Right ventricle myocardium inferior (tissue), 1 donor: ENCODE measurements around the gene MKI67. TPM values are rescaled to one million over a fixed set of nuclear protein-coding genes. Genes with fewer than 3 reads are reported as not detected.
"Not testable (repeated sequence)": the region's sequence is repeated elsewhere in the genome, so short reads cannot be mapped to it uniquely, and the experiment has no call there.

Experiments
- ATAC-seq: fragments of 200-7000 bp; cut with Tn5 transposase; one replicate; pipeline ENCODE4 v1.9.1; 2020; ENCODE audit warnings: mild to moderate bottlenecking, moderate library complexity
- DNase-seq: peaks from one replicate; pipeline ENCODE4 v3.0.0; 2021; ENCODE audit errors: missing footprints
- intact Hi-C: fragments of 100-400 bp; cut with DNase I; formaldehyde crosslinking; loops from one replicate; pipeline ENCODE4 v1.11.0; 2022
- long read RNA-seq: library from polyadenylated mRNA; unstranded; transcript quantifications from one replicate; pipeline ENCODE4 v2.0.0, GENCODE V29; 2021
- total RNA-seq: library from RNA; stranded (reverse); fragmentation: NEBNext Ultra II Directional; extraction: Animal tissue kit (Norgen Biotek cat#: 25700); gene quantifications from one replicate; pipeline ENCODE4 v1.2.1, GENCODE V29; 2021
- donor health status: DM: no; HTN: yes; CAD: no; lungs with severe emphysema.

Gene MKI67, protein sequence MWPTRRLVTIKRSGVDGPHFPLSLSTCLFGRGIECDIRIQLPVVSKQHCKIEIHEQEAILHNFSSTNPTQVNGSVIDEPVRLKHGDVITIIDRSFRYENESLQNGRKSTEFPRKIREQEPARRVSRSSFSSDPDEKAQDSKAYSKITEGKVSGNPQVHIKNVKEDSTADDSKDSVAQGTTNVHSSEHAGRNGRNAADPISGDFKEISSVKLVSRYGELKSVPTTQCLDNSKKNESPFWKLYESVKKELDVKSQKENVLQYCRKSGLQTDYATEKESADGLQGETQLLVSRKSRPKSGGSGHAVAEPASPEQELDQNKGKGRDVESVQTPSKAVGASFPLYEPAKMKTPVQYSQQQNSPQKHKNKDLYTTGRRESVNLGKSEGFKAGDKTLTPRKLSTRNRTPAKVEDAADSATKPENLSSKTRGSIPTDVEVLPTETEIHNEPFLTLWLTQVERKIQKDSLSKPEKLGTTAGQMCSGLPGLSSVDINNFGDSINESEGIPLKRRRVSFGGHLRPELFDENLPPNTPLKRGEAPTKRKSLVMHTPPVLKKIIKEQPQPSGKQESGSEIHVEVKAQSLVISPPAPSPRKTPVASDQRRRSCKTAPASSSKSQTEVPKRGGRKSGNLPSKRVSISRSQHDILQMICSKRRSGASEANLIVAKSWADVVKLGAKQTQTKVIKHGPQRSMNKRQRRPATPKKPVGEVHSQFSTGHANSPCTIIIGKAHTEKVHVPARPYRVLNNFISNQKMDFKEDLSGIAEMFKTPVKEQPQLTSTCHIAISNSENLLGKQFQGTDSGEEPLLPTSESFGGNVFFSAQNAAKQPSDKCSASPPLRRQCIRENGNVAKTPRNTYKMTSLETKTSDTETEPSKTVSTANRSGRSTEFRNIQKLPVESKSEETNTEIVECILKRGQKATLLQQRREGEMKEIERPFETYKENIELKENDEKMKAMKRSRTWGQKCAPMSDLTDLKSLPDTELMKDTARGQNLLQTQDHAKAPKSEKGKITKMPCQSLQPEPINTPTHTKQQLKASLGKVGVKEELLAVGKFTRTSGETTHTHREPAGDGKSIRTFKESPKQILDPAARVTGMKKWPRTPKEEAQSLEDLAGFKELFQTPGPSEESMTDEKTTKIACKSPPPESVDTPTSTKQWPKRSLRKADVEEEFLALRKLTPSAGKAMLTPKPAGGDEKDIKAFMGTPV (N-terminal part only)
- 2.1 TPM for total RNA-seq
- long read RNA-seq, result 0 reads

DNA sequence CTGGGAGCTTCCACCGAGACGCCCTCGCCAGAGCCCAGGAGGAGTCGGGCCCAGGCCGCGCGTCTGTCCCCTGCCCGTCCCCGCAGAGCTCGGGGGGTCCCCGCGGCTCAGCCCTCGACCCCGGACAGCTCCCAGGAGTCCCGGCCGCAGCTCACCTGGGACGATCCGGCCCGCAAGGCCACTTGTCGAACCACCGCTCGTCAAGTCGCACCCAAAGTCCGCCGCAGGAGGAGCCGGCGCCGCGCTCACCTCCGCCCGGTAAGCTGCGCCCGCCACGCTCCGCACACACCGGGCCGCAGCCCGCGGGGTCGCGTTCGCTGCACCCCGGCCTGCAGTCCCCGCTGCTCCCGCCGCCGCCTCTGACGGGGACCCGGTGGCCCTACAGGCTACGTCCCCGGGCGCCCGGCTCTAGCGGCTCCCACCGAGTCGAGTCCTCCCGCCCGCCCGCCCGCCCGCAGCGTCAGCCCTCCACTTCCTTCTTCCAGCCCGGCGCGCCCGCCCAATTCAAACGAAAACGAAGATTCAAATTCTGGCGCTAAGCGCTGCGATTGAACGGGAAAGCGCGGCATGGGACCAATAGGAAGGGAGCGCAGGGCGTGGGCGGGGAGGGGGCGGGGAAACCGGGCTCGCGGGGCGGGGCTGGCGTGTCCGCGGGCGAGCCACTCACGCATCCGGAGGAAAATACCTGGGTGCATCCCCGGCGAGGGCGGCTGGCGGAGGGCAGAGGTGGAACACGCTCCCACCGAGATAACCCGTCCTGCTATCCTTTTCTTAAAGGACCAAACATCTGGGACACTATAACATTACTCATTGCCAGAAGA is at the start of gene MKI67:
Gene MKI67 (minus strand): TSS at position 480 of the 821 bp plus-strand sequence. CDS start 756 bp downstream, outside the sequence.
- peak; percentile 95 for ATAC-seq
- peak; percentile 94 for DNase-seq
- intact Hi-C loops, result no loop called here

DNA sequence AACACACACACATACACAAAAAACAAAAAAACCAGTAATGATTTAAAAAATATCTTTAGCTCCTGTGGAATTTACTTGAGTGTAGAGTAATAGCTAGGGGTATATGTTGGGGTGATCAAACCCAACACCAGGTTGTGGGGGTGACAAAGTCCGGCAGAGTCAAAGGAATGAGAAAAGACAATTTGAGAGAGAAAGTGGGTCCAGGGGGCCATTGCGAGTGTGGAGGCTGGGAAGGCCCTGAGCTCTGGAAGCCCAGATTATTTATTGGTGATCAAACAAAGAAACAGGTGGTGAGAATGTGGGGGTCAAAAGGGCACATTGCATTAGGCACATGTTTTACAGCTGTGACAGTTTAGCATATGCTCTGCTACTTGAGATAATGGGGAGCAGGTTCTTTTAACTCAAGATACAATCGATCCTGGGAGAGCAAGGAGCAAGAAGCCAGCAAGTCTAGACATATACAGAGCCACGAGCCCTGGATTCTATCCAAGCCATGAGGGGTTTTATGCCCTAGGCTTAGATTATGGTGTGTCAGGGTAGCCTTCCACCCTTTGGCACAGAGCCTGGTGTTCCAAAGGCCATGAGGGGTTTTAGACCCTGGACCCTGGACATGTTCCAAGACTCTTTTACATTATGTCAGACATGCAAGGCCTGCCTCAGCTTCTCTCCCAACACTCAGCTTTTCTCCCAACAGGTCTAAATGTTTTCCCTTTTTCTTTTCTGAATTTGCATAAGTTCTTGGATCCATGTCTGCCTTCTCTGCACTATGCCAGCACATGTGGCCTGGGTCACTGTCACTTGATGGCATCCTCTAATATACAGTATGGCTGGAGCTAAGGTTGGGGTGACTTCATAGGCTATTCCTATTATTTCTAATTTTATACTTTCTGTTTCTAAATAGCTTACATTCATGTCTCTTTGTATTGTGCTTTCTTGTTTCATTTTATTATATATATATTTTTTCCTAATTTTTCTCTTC is 48.6 kb upstream of the MKI67 start:
- DNase-seq (no peak), ATAC-seq (no peak)
- intact Hi-C loops, result no loop called here

DNA sequence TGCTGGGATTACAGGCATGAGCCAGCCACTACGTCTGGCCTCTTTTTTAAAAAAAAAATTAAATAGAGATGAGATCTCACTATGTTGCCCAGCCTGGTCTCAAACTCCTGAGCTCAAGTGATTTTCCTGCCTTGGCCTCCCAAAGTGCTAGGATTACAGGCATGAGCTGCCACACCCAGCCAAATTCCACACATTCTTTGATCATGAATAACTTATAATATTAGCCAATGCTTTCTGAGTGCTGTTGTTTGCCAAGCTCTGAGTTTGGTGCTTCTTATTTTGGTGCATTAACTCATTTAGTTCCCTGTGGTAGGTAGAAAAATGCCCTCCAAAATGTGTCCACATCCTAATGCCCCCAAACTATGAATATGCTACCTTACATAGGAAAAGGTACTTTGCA is 47.2 kb upstream of the MKI67 start:
- DNase-seq (no peak), ATAC-seq (no peak)

DNA sequence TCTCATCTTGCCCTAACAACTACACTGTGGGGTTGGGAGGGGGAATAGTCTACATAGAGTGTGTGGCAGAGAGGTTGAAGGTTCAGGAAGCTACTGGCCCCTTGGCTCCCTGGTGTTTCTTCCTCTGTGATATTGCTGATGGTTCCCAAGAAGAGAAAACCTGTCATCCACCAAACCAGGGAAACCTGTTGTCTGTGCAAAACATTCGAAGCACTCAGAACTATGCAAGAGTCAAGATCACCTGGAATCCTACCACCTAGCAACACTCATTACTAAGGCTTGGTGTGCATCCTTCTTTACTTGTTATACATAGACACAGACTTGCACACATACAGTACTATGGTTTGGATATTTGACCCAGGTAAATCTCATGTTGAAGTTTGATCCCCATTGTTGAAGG is 46.5 kb upstream of the MKI67 start:
- intact Hi-C loops, result no loop called here
- ATAC-seq (no peak), DNase-seq (no peak)

More for the DNA sequence above, 47.2 kb upstream of the MKI67 start:
- intact Hi-C loops, result no loop called here

DNA sequence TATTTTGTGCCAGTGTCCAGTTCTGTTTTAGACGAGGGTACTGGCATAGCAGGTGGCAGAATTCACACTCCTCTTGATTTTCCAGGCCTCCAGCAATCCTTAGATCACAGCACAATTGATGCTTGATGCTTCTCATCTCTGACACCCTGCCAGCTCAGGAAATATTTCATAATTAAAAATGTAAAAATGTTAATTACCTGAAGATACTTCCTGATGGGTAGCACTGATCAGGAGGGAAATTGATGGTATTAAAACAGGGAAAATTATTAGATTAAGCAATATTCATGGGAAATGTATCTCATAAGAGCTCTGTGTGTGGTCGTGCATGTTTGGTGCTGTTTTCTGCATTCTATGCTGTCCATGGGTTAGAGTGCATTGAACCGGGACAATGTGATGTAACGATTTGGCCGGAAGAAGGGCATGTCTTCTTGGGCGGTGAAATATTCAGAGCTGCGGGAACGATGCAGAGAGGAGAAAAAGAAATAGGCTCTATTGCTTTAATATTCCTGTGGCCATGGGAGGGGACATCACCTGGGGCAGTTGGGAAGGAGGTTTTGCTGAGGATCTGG is 43.7 kb upstream of the MKI67 start:
- DNase-seq (no peak), ATAC-seq (no peak)
- intact Hi-C loops, result no loop called here

DNA sequence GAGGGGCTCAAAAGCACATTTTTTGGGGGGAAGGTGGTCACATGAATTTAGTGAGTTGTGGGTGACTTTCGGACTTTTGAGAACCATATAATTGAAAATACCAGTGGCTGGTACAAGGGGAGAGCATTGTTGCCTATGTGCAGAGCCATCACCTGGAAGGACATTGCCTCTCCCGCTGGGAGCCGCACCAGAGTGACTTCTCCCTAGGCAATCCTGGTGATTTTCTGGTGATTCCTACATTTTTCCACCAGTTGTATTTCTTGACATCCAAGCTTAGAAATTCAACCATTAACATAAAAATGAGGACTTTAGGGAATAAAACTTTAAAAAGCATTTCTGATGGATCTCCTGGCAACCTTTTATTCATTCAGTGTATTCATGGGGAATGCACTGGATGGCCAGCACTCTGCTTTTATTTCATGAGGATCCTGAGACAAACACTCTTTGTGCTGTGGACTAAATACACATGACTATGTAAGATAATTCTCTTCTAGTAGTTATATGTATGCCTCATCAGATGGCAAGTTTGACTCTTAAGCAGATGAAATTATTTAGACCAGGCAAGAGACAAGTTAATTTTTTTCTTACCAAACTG is 41.8 kb upstream of the MKI67 start:
- DNase-seq, result no peak
- ATAC-seq, result no peak
- intact Hi-C loops, result no loop called here

DNA sequence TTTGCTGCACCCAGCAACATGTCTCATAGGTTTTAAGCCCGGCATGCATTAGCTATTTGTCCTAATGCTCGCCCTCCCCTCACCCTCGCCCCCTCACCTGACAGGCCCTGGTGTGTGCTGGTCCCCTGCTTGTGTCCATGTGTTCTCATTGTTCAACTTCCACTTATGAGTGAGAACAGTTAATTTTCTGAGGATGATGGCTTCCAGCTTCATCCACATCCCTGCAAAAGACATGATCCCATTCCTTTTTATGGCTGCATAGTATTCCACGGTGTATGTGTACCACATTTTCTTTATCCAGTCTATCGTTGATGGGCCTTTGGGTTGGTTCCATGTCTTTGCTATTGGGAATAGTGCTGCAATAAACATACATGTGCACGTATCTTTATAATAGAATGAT is 40.9 kb upstream of the MKI67 start:
- intact Hi-C loops, DNase-seq, ATAC-seq: not testable (repeated sequence)

DNA sequence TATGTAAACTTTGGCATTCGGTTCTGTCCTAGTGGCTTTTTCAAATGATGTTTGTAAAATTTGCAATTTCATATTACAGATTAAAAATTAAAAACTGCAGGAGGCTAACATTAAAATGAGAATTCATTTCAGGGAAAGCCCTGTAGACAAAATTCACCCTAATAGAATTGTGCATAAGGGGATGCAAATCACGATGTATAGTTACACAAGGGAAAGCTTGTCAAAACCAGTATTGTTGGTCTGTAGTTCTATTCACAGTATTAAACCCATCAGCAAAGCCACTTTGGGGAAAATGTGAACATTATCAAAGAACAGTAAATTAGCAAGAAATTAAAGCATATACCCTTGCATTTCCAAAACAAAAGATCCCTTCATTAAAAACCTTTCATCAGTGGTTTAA is 39.9 kb upstream of the MKI67 start:
- ATAC-seq (no peak), DNase-seq (no peak)
- intact Hi-C loops, result no loop called here

DNA sequence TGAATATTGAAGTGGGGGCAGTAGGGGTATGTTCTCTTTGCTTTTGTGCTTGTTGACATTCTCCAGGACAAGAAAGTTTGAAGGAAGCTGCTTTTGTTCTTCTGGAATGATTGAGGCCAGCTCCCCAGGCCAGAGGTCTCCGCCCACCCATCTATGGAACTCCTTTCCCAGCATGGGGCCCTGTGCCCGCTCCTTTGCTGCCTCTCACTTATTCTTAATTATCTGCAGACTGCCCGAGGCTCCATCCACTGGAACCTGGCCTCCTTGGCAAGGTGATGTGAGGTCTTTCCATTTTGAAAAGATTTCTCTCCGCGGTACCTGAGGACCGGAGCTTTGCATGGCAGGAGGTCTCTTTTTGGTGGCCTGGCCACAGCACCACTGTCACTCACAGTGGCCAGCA is 39.3 kb upstream of the MKI67 start:
- intact Hi-C loops, result no loop called here
- ATAC-seq (no peak), DNase-seq (no peak)

DNA sequence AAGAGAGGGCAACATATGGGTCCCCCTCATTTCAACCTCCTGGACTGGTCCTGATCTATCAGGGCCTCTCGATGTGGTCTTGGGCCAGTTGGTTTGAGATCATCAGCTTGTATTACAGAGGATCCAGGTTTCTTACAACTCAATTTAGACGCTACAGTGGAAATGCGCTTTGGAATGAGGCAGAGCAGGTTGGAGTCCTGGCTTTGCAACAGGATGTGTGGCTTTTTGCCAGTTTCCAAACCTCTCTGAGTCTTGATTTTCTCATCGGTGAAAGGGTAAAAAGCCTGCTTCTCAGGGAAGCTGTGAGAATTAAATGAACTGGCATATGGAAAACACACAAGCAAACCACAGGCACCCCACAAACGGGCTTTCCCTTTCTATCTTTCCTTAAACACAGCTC is 37.5 kb upstream of the MKI67 start:
- DNase-seq (no peak), ATAC-seq (no peak)
- intact Hi-C loops, result no loop called here

DNA sequence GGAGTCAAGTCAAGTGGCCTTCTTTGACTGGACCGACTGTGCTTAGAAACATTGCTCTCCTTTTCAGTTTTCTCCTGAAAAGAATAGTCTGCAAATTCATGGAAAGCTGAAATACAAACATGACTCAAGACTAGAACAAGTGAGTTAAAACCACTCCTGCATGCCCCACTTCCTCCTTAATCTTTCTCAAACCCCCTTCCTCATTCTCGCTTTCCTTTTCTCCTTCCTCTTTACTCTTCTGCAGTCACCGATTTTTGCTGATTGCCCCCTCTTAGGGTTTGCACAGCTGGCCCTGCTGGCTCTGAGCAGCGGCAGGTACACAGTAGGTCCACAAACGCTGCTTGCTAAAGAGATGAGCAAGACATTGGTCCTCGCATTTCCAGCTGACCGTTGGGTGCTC is 34.8 kb upstream of the MKI67 start:
- intact Hi-C loops, result no loop called here
- ATAC-seq, result no peak
- DNase-seq, result no peak

DNA sequence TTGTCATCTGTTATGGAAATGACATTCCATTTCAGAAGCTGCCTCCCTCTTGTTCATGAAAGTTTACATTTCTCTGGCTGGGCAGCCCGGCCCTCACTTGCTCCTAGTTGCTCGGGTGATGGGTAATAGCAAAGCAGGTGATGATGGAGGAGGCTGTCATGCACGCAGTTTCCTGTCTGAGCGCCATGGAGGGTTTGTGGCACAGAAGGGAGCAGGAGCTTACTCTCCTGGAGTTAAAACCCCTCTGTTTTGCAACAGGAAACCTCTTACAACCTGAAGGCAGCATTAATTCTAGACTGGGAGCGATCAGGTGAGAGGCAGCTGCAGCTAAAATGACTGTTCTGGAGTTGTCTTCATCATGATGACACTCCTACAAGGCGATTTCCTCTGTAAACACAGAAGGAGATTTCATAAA is 34.1 kb upstream of the MKI67 start:
- ATAC-seq, result no peak
- intact Hi-C loops, result no loop called here
- DNase-seq, result no peak

DNA sequence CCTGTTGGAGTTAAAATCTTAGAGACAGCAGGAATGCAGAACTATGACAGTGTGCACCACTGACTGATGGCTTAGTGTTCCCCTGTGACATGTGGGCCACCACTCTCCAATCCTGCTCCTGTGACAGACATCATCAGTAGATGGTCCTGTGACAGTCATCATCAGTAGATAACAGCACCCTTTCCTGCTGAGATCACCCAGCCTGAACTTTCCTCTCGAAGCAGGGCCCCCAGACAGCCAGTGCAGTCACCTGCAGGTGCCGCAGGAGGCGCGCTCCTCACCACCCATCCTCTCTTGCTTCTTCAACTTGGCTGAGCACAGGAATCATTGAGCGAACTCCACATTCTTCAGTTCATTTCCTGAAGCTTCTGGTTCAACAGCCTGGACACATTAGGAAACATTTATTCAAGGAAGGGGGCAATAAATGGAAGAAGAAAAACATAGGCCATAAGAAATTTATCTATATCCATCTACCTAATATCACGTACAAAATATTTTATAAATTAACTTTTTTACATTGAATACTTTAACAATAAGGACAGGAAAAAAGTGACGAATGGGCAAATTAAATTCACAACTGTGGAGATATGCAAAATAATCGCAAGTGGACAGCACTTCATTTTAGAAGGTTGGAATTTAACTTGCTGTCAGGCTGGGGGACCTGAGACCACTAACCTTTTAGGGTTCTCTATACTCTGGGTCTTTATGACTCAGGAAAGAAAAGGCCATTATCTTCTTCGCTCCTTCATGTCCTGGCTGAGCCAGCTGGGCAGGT is 32.0 kb upstream of the MKI67 start:
- ATAC-seq (no peak), DNase-seq (no peak)
- intact Hi-C loops, result no loop called here

DNA sequence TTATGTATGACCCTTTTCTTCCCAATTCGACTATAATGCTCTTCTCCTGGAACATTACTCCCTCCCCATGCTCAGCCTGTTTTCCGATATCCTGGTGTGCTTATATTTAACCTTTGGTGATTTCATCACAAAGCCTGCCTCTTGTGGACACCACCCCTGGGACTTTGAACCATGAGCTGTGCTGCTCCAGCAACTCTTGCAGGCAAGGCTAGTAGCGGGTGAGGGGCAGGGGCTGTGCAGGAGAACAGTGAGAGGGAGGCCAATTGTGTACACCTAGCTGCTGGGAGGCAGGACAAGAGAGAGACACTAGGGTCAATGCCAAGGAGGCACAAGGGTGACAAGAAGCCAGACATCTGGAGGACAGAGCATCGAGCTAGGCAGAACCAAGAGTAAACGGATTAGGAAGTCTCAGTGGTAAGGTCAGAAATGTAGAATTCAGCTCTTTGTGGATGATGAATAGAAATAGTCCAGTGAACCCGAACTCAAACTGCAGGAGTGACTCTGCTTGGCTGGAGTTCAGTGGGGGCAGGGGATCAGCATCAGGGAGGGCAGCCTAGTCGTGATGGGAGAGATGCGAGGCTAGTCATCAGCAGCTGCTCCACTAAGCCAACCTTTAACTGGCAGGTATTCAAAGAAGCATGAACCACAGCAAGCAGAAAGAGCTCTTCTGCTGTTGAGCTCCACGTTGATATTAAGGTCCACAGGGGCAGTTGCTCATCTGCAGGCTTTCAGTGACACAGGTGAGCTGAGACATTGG is 31.0 kb upstream of the MKI67 start:
- no peak for ATAC-seq
- no peak for DNase-seq
- intact Hi-C loops, result no loop called here
